Neural progenitor cell (in vitro differentiated cells): ENCODE results near the gene LCA5L. TPM values are rescaled to one million over a fixed set of nuclear protein-coding genes. Genes with fewer than 3 reads are reported as not detected.

Experiments used
- DNase-seq: peaks from one replicate; pipeline ENCODE4 v3.0.0-alpha.2; 2016; ENCODE audit warnings: low spot score
- H2AFZ ChIP-seq: fragments of 200-600 bp; sonication (generic); replicated peaks from 2 replicates; pipeline ENCODE4 v1.6.1; 2016; ENCODE audit warnings: antibody characterized with exemption
- H3F3A ChIP-seq: fragments of 200-600 bp; sonication (generic); 2 replicates; pipeline ENCODE4 v1.6.1; 2016; ENCODE audit warnings: antibody characterized with exemption, low read depth
- H3K27ac ChIP-seq: fragments of 200-600 bp; sonication (generic); 2 replicates; pipeline ENCODE4 v1.5.1; 2016; ENCODE audit warnings: mild to moderate bottlenecking
- H3K27me3 ChIP-seq: fragments of 200-600 bp; sonication (generic); 2 replicates; pipeline ENCODE4 v1.6.1; 2016; ENCODE audit warnings: mild to moderate bottlenecking, moderate library complexity
- H3K36me3 ChIP-seq: fragments of 200-600 bp; sonication (generic); 2 replicates; pipeline ENCODE4 v1.5.1; 2016
- H3K4me1 ChIP-seq: fragments of 200-600 bp; sonication (generic); 2 replicates; pipeline ENCODE4 v1.6.1; 2016; ENCODE audit warnings: mixed run types
- H3K4me2 ChIP-seq: fragments of 200-600 bp; sonication (generic); 2 replicates; pipeline ENCODE4 v1.6.1; 2016
- H3K4me3 ChIP-seq: fragments of 200-600 bp; sonication (generic); 2 replicates; pipeline ENCODE4 v1.5.1; 2016
- H3K79me2 ChIP-seq: fragments of 200-600 bp; sonication (generic); 2 replicates; pipeline ENCODE4 v1.6.1; 2016; ENCODE audit warnings: low read depth
- H3K9ac ChIP-seq: fragments of 200-600 bp; sonication (generic); 2 replicates; pipeline ENCODE4 v1.6.1; 2016
- H3K9me3 ChIP-seq: fragments of 200-600 bp; sonication (generic); 2 replicates; pipeline ENCODE4 v1.5.1; 2016; ENCODE audit warnings: low read depth
- H4K20me1 ChIP-seq: fragments of 200-600 bp; sonication (generic); 2 replicates; pipeline ENCODE4 v1.6.1; 2016; ENCODE audit warnings: low read depth
- H3K27ac Mint-ChIP-seq: 3 replicates; pipeline ENCODE4 v1.8.0; 2021; ENCODE audit warnings: mixed read lengths
- H3K27me3 Mint-ChIP-seq: 2 replicates; pipeline ENCODE4 v1.8.0; 2022; ENCODE audit warnings: low read depth, mild to moderate bottlenecking, inconsistent platforms, moderate library complexity, mixed read lengths; ENCODE audit not compliant: insufficient read depth
- H3K36me3 Mint-ChIP-seq: 3 replicates; pipeline ENCODE4 v1.8.0; 2021; ENCODE audit warnings: mixed read lengths
- H3K4me1 Mint-ChIP-seq: 3 replicates; pipeline ENCODE4 v1.8.0; 2021; ENCODE audit warnings: mixed read lengths
- H3K4me3 Mint-ChIP-seq: 3 replicates; pipeline ENCODE4 v1.8.0; 2021; ENCODE audit warnings: mild to moderate bottlenecking, moderate library complexity, mixed read lengths
- H3K9me3 Mint-ChIP-seq: 3 replicates; pipeline ENCODE4 v1.8.0; 2020; ENCODE audit warnings: mixed read lengths
- EZH2 ChIP-seq: fragments of 200-600 bp; sonication (generic); IDR thresholded peaks from 2 replicates; pipeline ENCODE4 v1.6.1; 2017; ENCODE audit warnings: antibody characterized with exemption, mild to moderate bottlenecking, moderate library complexity
- EZH2phosphoT487 ChIP-seq: fragments of 200-600 bp; sonication (generic); IDR thresholded peaks from 2 replicates; pipeline ENCODE4 v1.6.1; 2017; ENCODE audit warnings: antibody characterized with exemption
- total RNA-seq: library from RNA; depleted of rRNA; stranded (reverse); fragments of >200 nt; gene quantifications from 2 replicates; pipeline ENCODE4 v1.2.3, GENCODE V29; 2015; ENCODE audit warnings: low replicate concordance
- TF ChIP-seq, protein P1 (sequence below): fragments of 200-600 bp; sonication (generic); IDR thresholded peaks from 2 replicates; pipeline ENCODE4 v1.5.1; 2017; ENCODE audit warnings: antibody characterized with exemption, mild to moderate bottlenecking

The LCA5L gene
- total RNA-seq, 1 donor from 2014 or later, result 4.7 TPM

DNA sequence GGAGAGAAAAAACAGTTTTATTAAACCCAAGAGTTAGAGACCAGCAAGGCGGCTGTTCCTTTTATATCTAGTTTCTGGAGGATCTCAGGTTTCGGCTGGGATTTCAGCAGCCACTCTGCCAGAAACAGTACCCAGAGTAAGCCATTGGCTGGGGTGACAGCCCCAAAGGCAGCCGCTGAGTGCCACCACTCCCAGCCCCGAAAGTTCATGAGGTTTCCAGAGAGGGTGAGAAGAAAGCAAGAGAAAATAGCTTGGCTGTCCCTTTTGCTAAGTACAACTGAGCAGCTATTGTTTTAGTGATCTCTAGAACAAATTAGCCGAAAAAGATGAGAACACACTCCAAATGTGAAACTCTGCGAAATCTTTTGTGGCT lies 7.4 kb upstream of the LCA5L start:
- no peak overlapping the region for H3K9ac ChIP-seq
- no peak overlapping the region for H3K4me3 ChIP-seq
- no peak overlapping the region for H3K27ac ChIP-seq
- Mint-ChIP-seq H3K36me3 (no peaks in the 10 kb centered on the region), H3K27ac (peak overlapping the region; percentile 11), H3K4me1 (peaks cover 18% of the 10 kb centered on the region), H3K27me3 (peaks cover 2% of the 10 kb centered on the region), H3K4me3 (no peak overlapping the region), H3K9me3 (peaks cover under 1% of the 10 kb centered on the region)
- no peaks in the 10 kb centered on the region for H3K79me2 ChIP-seq
- H3K4me2 ChIP-seq, result peak overlapping the region; percentile 33
- no peaks in the 10 kb centered on the region for H3K27me3 ChIP-seq
- TF ChIP-seq EZH2 (no peak), EZH2phosphoT487 (no peak)
- TF ChIP-seq, protein P1, sequence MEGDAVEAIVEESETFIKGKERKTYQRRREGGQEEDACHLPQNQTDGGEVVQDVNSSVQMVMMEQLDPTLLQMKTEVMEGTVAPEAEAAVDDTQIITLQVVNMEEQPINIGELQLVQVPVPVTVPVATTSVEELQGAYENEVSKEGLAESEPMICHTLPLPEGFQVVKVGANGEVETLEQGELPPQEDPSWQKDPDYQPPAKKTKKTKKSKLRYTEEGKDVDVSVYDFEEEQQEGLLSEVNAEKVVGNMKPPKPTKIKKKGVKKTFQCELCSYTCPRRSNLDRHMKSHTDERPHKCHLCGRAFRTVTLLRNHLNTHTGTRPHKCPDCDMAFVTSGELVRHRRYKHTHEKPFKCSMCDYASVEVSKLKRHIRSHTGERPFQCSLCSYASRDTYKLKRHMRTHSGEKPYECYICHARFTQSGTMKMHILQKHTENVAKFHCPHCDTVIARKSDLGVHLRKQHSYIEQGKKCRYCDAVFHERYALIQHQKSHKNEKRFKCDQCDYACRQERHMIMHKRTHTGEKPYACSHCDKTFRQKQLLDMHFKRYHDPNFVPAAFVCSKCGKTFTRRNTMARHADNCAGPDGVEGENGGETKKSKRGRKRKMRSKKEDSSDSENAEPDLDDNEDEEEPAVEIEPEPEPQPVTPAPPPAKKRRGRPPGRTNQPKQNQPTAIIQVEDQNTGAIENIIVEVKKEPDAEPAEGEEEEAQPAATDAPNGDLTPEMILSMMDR, result no peak
- no peaks in the 10 kb centered on the region for H4K20me1 ChIP-seq
- H3K9me3 ChIP-seq, result no peaks in the 10 kb centered on the region
- H3K4me1 ChIP-seq, result peaks cover 19% of the 10 kb centered on the region
- peaks cover 25% of the 10 kb centered on the region for H3F3A ChIP-seq
- H2AFZ ChIP-seq, result peak overlapping the region; percentile 18
- no peaks in the 10 kb centered on the region for H3K36me3 ChIP-seq
- peak; percentile 19 for DNase-seq

DNA sequence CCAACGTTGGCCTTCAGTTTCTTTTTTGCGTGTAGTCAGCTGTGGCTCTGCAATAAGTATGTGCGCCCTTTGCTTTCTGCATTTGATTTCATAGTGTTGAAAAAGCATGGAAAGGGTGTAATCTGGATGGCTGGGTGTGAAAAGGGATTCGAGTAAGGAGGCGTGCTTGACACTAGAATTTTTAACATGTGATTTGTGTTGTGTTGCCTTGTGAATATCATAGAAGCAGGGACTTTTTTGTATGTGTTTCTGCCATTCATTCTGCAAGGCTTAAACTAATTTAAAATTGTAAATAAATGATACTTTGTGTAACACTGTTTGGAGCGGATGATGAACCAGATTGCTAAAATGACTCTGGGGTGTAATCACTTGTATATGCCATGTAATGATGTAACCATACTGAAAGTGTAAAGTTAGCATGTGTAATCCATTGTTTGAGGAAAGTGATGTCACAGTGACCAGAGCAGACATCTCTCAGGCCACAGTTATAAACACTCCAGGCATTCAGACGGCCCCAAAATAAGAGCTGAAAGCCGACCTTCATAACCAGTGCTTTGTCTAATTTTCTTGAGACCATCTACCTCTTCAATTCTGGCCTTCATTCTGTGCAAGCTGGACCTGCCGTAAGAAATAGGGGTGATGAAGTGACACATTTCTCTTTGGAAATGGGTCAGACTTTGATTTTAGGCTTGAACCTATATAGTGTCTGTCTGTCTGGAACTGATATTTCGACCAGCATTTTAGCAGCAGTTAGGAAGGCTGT lies 6.8 kb upstream of the LCA5L start:
- Histone ChIP-seq H3K79me2 (no peaks in the 10 kb centered on the region), H3K4me3 (peak overlapping the region; percentile 27), H3K4me1 (peaks cover 19% of the 10 kb centered on the region), H3K9ac (no peak overlapping the region), H3K9me3 (no peaks in the 10 kb centered on the region), H4K20me1 (no peaks in the 10 kb centered on the region), H3F3A (peaks cover 20% of the 10 kb centered on the region), H3K27ac (no peak overlapping the region), H2AFZ (peak overlapping the region; percentile 52), H3K4me2 (peak overlapping the region; percentile 52), H3K36me3 (no peaks in the 10 kb centered on the region), H3K27me3 (no peaks in the 10 kb centered on the region)
- no peaks in the 10 kb centered on the region for H3K36me3 Mint-ChIP-seq
- H3K4me3 Mint-ChIP-seq, result no peak overlapping the region
- TF ChIP-seq, protein P1, result no peak
- no peak for TF ChIP-seq EZH2
- TF ChIP-seq EZH2phosphoT487, result no peak
- H3K27ac Mint-ChIP-seq, result peak overlapping the region; percentile 11
- peaks cover 18% of the 10 kb centered on the region for H3K4me1 Mint-ChIP-seq
- DNase-seq, result no peak
- peaks cover 2% of the 10 kb centered on the region for H3K9me3 Mint-ChIP-seq
- peaks cover 2% of the 10 kb centered on the region for H3K27me3 Mint-ChIP-seq

GRCh38 chr21:39451332-39452206 lies 6.0 kb upstream of the LCA5L start, which contains the start of gene SH3BGR:
SH3BGR (plus strand) TSS chr21:39451970; CDS start chr21:39452097, 127 bp downstream.
- Histone ChIP-seq H3K4me3 (peak within 1 kb of the TSS; percentile 27), H3K9ac (no peak within 1 kb of the TSS), H3K9me3 (no peaks in the 10 kb centered on the region), H3K79me2 (no peaks in the 10 kb centered on the region), H3K27me3 (no peaks in the 10 kb centered on the region), H3K4me1 (peaks cover 20% of the 10 kb centered on the region), H3K27ac (no peak within 1 kb of the TSS), H3F3A (peaks cover 20% of the 10 kb centered on the region), H2AFZ (peak within 1 kb of the TSS; percentile 52), H3K4me2 (peak within 1 kb of the TSS; percentile 52), H4K20me1 (no peaks in the 10 kb centered on the region), H3K36me3 (no peaks in the 10 kb centered on the region)
- Mint-ChIP-seq H3K4me3 (peak within 1 kb of the TSS; percentile 49), H3K27me3 (peaks cover 2% of the 10 kb centered on the region), H3K4me1 (peaks cover 19% of the 10 kb centered on the region), H3K27ac (peak within 1 kb of the TSS; percentile 64), H3K36me3 (peaks cover 2% of the 10 kb centered on the region), H3K9me3 (peaks cover 2% of the 10 kb centered on the region)
- no peak for TF ChIP-seq EZH2phosphoT487
- TF ChIP-seq EZH2, result no peak
- TF ChIP-seq, protein P1, result no peak
- DNase-seq, result peak; percentile 74
